ENCODE measurements around the gene CENPVL1.
A peak's percentile ranks its signal among the peaks of the same experiment; 100 is the strongest.
"Not testable (repeated sequence)": the region's sequence is repeated elsewhere in the genome, so short reads cannot be mapped to it uniquely, and the experiment has no call there.

Gene CENPVL1

GRCh38 chrX:51710277-51711164, at the start of gene CENPVL1:
TSS of gene CENPVL1 (plus strand) at chrX:51710512. CDS start at chrX:51710512, 0 bp downstream.
- DNase-seq, result not testable (repeated sequence)

- no peak for DNase-seq
These were observed 44.3 kb upstream of the CENPVL1 start for GRCh38 chrX:51665981-51666380.

GRCh38 chrX:51679689-51680433, 30.5 kb upstream of the CENPVL1 start:
- DNase-seq, result not testable (repeated sequence)

- not testable (repeated sequence) for DNase-seq
These were observed 28.2 kb upstream of the CENPVL1 start for GRCh38 chrX:51681808-51682719.

- DNase-seq, result not testable (repeated sequence)
These were observed 27.6 kb upstream of the CENPVL1 start, which contains the start of gene CENPVL2 for GRCh38 chrX:51682720-51683062. TSS of gene CENPVL2 (minus strand) at chrX:51682831. CDS start at chrX:51682831, 0 bp downstream.

- DNase-seq, result no peak
These were observed 16.1 kb upstream of the CENPVL1 start for GRCh38 chrX:51694254-51694653.

- DNase-seq, result no peak
These were observed 12.9 kb upstream of the CENPVL1 start for GRCh38 chrX:51697397-51697796.

- not testable (repeated sequence) for DNase-seq
These were observed 2.8 kb downstream of the CENPVL1 start for GRCh38 chrX:51712943-51713647.

- DNase-seq, result no peak
These were observed 17.9 kb downstream of the CENPVL1 start for GRCh38 chrX:51728202-51728601.

GRCh38 chrX:51737091-51737490, 26.8 kb downstream of the CENPVL1 start:
- no peak for DNase-seq

- DNase-seq, result no peak
These were observed 32.3 kb downstream of the CENPVL1 start for GRCh38 chrX:51742586-51742985.

- DNase-seq, result peak; percentile 46
These were observed 33.1 kb downstream of the CENPVL1 start, which contains the start of gene GSPT2 for GRCh38 chrX:51743179-51743957. TSS of gene GSPT2 (plus strand) at chrX:51743442. CDS start at chrX:51743627, 185 bp downstream.

GRCh38 chrX:51747671-51748070, 37.4 kb downstream of the CENPVL1 start:
- no peak for DNase-seq

- no peak for DNase-seq
These were observed 48.9 kb downstream of the CENPVL1 start for GRCh38 chrX:51759055-51759839.

GRCh38 chrX:51760657-51761056, 50.3 kb downstream of the CENPVL1 start:
- DNase-seq, result no peak
